ENCODE data around the gene SYNGR3. TPM values are rescaled to one million over a fixed set of nuclear protein-coding genes. Genes with fewer than 3 reads are reported as not detected.

The SYNGR3 gene, protein sequence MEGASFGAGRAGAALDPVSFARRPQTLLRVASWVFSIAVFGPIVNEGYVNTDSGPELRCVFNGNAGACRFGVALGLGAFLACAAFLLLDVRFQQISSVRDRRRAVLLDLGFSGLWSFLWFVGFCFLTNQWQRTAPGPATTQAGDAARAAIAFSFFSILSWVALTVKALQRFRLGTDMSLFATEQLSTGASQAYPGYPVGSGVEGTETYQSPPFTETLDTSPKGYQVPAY
- total RNA-seq, result 1 to 10 TPM in 2 of 4 donors, under 1 TPM in 1, not detected in 1; 0.38 to 1.0 (median 1.0) TPM

DNA sequence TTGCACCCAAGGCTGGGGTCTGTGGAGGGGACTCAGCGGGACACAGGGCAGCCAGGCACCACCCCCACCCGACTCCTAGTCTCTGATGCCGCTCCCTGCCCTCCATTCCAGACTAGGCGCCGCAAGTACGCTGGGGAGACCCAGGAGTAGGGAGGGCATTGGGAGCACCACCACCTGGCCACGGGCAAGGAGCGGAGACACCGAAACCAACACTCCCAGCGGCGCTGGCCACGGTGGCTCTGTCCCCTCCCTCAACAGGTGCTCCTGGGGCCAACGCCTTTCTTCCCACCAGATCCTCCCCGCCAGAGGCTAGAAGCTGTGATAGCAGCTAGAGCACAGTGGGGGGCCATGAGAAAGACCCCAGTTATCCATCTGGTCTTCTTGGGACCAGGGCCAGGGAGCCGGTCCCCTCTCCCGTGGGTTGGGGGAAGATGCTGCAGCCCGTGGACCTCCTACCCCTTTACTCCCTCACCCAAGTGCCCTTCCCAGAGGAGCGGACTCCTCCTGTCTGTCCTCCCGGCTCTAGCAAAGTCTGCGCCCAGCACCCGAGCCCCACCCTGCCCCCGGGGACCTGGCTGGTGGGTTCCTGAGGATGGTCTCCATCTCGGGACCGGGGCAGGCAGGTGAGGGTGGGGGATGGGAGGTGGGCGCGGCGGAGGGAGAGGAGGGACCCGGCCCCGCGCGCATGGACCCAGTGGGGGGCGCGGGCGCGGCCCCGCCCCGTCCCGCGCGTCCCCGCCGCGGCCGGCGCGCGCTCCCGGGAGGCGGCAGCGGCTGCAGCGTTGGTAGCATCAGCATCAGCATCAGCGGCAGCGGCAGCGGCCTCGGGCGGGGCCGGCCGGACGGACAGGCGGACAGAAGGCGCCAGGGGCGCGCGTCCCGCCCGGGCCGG is at the start of gene SYNGR3:
SYNGR3 (plus strand) TSS at position 762 of the 892 bp plus-strand sequence. CDS start 133 bp downstream, outside the sequence.
- Histone ChIP-seq H3K4me3 (peak within 1 kb of the TSS; percentile 6 to 58 (median 32)), H3K4me1 (peaks cover 39 to 77% (median 46%) of the 10 kb centered on the region in 3 donors), H3K27me3 (peaks cover 12 to 48% (median 21%) of the 10 kb centered on the region in 4 donors), H3K27ac (peak within 1 kb of the TSS in 3 of 4 donors; percentile 6 to 65 (median 23)), H3K36me3 (peaks cover 0 to 19% (median 3%) of the 10 kb centered on the region in 3 donors), H3K9me3 (peaks cover 0 to 6% (median 0%) of the 10 kb centered on the region in 3 donors)
- intact Hi-C loops (cut with DNase I), result no loop called here
- DNase-seq, result no peak
- 8 to 36% methylated on average over 9 to 11 of the region's 67 CpGs for WGBS, 2 donors
- TF ChIP-seq, protein P1, sequence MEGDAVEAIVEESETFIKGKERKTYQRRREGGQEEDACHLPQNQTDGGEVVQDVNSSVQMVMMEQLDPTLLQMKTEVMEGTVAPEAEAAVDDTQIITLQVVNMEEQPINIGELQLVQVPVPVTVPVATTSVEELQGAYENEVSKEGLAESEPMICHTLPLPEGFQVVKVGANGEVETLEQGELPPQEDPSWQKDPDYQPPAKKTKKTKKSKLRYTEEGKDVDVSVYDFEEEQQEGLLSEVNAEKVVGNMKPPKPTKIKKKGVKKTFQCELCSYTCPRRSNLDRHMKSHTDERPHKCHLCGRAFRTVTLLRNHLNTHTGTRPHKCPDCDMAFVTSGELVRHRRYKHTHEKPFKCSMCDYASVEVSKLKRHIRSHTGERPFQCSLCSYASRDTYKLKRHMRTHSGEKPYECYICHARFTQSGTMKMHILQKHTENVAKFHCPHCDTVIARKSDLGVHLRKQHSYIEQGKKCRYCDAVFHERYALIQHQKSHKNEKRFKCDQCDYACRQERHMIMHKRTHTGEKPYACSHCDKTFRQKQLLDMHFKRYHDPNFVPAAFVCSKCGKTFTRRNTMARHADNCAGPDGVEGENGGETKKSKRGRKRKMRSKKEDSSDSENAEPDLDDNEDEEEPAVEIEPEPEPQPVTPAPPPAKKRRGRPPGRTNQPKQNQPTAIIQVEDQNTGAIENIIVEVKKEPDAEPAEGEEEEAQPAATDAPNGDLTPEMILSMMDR (IDR thresholded peaks at IDR 0.05), result no peak

DNA sequence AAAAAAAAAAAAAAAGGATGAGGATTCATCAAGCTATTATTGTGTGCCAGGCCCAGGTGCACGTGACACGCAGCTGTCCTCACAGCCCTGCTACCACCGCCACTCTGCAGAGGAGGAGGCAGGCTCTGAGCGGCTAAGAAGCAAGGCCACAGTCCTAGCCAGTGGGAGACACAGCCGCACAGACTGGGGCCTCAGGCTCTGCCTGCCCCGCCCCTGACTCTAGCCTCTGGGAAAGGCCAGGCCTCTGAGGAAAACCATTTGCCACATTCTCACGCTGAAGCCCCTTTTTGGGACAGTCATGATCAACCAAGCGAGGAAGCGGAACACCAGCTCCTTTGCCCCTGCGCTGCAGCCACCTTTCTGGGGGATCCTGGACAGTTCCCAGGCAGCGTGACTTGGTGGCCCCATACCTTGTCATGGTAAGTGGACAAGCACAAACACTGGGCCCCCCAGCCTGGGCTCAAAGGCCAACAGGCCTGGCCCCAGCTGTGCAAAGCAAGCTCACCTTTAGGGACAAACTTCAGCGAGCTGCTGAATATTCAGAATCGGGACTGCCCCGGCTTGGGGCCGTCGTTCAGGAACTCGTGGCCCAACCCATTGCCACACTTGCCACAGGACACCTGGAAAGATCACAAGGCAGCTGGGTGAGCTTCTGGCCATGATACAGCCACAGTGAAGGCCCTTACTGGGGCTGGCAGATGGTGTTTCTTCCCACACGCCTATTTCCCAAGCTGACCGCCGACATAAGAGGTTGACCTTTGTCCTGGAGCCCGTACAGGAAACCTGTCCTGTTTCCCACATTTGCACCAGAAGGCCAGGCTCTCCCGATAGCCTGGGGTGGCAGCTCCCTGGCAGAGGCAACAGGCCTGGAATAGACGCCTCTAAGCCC is 49.3 kb upstream of the SYNGR3 start:
- no peak overlapping the region for H3K4me3 ChIP-seq

DNA sequence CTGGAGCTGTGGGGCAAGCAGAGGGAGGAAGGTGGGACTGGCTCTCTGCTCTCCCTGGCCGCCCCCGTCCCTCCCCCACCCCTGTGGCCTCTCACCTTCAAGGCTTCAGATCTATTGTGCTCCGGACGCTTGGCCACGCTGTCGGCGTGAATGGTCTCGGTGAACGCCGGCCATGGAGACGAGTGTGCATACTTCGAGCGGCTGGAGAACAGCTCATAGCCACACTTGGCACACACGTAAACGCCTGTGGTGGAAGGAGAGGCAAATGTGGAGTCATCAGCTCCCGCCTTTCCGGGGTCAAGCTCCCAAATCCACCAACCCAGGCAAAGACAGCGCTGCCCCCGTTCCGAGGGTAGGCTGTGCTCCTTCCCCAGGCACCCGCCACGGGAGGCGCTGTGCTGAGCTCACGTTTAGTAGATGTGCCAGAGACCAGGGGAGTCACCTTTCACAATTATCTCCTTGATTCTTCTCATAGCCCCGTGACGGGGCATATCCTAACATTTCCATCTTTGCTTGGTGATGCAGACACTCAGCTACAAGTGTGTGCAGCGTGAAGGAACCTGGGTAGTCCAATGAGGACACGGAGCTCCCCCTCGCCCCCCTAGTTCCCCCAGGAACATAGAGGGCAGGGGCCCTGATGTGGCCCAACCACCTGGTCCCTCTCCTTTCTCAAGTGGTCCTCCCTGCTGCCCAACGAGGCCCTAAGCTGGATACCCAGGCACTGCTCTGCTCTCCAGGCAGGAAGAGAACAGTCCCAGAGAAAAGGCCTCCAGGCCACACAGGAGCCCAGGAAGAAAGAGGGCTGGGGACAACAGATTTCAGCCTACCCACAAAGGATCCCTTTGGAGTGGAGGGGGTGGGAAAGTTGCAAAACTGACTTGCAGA is 48.4 kb upstream of the SYNGR3 start:
- 75 to 76% methylated on average over 11 to 16 of the region's 30 CpGs for WGBS, 2 donors
- Histone ChIP-seq H3K4me3 (peak overlapping the region; percentile 76 to 90 (median 86)), H3K27ac (peak overlapping the region; percentile 85 to 96 (median 91)), H3K9me3 (no peaks in the 10 kb centered on the region), H3K4me1 (peaks cover 13 to 35% (median 17%) of the 10 kb centered on the region in 3 donors), H3K27me3 (no peaks in the 10 kb centered on the region), H3K36me3 (peaks cover 29 to 49% (median 29%) of the 10 kb centered on the region in 3 donors)
- intact Hi-C loops (cut with DNase I), result no loop called here
- no peak for TF ChIP-seq POLR2A (IDR thresholded peaks at IDR 0.05)
- TF ChIP-seq, protein P1 (IDR thresholded peaks at IDR 0.05), result no peak
- no peak for DNase-seq

More for the DNA sequence above, 49.3 kb upstream of the SYNGR3 start:
- Histone ChIP-seq H3K36me3 (peaks cover 29 to 49% (median 29%) of the 10 kb centered on the region in 3 donors), H3K4me1 (peaks cover 15 to 40% (median 19%) of the 10 kb centered on the region in 3 donors), H3K9me3 (no peaks in the 10 kb centered on the region), H3K27ac (peak overlapping the region in 1 of 4 donors; percentile 92), H3K27me3 (no peaks in the 10 kb centered on the region)
- TF ChIP-seq POLR2A (IDR thresholded peaks at IDR 0.05), result no peak
- TF ChIP-seq, protein P1 (IDR thresholded peaks at IDR 0.05), result no peak
- no peak for DNase-seq
- WGBS, 2 donors, result 77 to 85% methylated on average over 9 to 11 of the region's 23 CpGs
- intact Hi-C loops (cut with DNase I), result no loop called here

DNA sequence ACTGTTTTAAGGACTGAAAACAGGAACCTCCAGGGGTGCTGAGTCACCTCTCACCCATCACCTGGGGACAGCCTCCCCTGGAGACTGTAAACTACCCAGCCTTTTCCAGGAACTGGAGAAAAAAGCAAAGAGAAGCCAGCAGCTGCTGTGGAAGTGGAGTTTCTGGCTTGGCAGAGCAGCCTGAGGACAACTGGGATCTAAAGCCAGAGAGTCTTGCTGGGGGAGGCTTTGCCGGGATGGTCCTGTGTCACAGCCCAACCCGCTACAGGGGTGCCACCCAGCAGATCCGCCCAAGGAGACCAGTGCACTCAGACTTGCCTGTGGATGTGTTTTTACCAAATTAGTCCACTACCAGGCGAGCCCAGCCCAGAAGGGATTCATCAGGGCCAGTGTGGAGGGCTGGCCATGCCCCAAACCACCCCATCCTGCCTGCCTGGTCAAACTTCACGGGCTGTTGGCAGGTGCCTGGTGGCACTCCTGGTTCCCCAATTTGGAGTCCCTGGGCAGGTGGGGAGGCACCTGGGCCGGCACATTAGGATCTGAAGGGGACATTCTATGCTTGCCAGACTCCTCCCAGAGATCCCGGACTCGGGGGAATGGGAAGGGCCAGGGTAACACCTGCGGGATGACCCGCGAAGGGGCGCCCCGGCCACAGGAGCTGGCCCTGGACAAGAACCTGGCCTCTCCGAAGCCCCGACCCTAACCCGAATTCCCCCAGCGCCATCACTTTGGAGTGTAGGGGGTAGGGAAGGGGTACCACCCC is 47.5 kb upstream of the SYNGR3 start:
- H3K36me3 ChIP-seq, result peaks cover 29 to 43% (median 29%) of the 10 kb centered on the region in 3 donors
- peaks cover 13 to 35% (median 17%) of the 10 kb centered on the region in 3 donors for H3K4me1 ChIP-seq
- no peaks in the 10 kb centered on the region for H3K9me3 ChIP-seq
- peak overlapping the region; percentile 76 to 90 (median 86) for H3K4me3 ChIP-seq
- intact Hi-C loops (cut with DNase I), result no loop called here
- no peaks in the 10 kb centered on the region for H3K27me3 ChIP-seq
- TF ChIP-seq, protein P1 (IDR thresholded peaks at IDR 0.05), result no peak
- TF ChIP-seq POLR2A (IDR thresholded peaks at IDR 0.05), result peak in 1 of 4 donors; percentile 11
- WGBS, 2 donors, result 5 to 16% methylated on average over 4 to 9 of the region's 17 CpGs
- peak overlapping the region; percentile 85 to 96 (median 91) for H3K27ac ChIP-seq
- no peak for DNase-seq

Data from esophagus squamous epithelium (tissue), 5 donors.